Dermis microvascular lymphatic vessel endothelial cell (primary cell): ENCODE results near the gene PALM. TPM values are rescaled to one million over a fixed set of nuclear protein-coding genes. Genes with fewer than 3 reads are reported as not detected.
A peak's percentile ranks its signal among the peaks of the same experiment; 100 is the strongest.

Experiments
- DNase-seq, 2 donors: peaks; one replicate each; pipeline versions ENCODE4 v3.0.0 to v3.0.0-alpha.2; 2010; ENCODE audit warnings: low read depth in 2 of 2
- total RNA-seq: library from RNA; depleted of rRNA; stranded (reverse); fragments of >200 nt; gene quantifications from 2 replicates; pipeline ENCODE4 v1.2.1, GENCODE V29; 2014

PALM gene
- total RNA-seq, 1 donor from 2014 or later: 35.3 TPM

DNA sequence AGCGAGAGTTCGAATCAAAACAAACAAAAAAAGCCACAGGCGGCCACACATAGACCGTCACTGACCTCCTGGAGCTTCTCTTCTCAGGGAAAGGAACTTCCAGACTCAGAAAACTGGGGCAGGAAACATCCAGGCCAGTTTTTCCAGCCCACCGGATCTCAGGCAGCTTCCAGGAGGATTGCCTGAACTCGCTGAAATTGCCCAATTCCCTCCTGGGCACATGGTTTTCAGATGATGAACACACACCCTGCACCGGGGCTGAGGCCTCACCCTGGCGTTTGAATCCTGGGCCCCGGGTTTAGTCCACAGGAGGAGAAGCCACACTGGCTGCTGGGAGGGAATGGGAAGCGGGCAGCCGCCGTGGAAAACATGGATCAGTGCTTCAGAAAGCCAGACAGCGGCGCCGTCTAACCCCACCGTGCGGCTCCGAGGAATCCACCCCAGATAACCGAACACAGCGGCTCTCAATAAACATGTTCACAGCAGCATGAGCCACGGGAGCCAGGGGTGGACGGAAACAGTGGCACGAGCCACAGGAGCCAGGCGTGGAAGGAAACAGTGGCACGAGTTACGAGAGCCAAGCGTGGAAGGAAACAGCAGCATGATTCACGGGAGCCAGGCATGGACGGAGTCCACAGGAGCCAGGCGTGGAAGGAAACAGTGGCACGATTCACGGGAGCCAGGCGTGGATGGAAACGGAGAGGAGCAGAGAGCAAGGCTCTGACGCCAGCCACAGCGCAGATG, 70.3 kb downstream of the PALM start:
- DNase-seq: peak; percentile 68 to 69

DNA sequence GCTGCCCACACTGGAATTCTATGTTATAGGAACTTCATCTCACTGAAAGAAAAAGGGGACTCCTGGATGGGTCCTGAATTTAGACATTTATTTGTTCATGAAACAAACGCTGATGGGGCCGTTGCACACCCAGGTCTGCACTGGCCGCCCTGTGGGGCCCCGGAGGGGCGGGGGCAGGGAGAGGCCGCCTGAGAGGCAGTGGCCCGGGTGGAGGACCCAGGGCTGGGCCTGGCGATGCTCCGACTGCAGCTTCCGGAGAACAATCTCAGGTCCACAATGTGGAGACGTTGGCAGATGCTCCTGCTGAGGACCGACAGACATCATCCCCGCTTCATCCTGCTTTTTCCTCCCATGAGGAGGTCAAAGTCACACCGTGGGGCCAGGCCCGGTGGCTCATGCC, 72.2 kb downstream of the PALM start:
- no peak for DNase-seq

DNA sequence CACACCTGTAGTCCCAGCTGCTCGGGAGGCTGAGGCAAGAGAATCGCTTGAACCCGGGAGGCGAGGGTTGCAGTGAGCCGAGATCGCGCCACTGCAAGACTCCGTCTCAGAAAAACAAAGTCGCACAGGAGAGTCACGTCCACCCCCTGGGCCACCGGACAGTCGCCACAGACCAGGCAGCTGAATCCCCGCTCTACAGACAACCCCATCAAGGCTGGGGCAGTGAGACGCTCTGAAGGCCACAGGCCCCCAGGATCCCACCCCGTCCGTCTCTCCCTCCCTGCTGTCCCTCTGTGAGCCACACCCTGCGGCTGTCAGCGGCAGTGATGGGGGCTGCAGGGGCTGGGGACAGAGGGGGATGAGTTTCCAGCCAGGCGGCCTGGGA, 73.1 kb downstream of the PALM start:
- DNase-seq: no peak

DNA sequence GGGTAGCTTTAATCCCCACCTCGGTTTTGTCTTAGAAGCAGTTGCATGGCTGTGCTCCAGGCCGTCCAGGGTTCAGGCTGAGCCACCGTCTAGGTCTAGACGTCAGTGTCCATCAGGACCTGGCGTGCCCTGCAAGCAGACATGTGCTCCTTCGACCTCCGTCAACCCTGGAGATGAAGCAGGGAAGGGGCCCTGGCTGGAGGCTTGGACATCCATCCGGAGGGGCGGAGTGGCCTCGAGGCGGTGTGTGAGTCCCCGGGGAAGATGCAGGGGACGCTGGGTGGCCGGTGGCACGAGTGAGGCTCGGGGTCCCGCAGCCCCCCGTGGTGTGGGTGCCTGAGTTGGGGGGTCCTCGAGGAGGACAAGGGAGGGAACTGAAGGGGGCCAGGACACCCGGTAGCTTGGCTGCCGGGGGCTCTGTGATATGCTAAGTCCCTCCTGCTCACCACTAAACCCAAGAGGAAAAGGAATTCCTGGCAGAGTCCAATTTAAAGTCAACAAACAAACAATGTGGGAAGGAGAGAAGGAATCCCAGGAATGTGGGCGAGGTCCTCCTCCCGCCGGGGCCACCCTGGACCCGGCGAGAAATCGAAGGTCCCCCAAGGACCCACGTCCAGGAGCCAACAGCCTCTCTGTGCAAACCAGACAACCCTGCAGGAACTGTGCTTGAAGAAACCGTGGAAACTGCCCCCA, 73.6 kb downstream of the PALM start:
- DNase-seq: peak; percentile 53 to 55

DNA sequence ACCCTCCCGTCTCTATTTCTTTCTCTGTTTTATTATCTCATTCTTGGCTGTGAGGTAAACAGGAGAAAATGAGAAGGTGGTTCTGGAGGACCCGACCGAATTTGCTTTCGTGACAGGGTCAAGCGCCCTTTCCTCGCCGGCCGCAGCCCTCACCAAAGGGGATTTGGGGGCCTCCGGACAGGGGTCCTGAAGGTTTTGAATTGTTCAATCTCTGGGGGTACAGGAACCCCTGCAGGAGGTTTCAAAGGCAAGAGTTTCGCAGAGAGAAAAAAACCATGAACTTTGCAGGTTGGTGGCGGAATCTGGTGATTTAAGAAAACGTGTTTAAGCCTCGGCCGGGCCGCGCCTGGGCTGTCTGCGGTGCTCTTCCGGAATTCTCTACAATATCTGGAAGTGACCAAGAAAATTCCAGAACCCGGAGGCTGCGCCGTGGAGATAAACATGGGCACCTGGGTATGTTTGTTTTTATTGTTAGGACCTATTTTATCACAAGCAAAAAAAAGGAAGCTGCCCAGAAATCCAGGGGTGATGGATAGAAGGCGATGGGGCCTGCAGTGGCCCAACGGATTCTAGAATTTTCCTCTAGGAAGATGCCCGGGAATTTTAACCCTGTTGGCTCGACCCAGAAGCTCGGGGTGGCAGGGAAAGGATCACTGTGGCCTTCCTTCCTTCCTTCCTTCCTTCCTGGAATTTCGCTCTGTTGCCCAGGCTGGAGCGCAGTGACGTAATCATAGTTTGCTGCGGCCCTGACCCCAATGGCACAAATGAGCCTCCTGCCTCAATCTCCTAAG, 74.3 kb downstream of the PALM start:
- peak; percentile 58 to 88 for DNase-seq

DNA sequence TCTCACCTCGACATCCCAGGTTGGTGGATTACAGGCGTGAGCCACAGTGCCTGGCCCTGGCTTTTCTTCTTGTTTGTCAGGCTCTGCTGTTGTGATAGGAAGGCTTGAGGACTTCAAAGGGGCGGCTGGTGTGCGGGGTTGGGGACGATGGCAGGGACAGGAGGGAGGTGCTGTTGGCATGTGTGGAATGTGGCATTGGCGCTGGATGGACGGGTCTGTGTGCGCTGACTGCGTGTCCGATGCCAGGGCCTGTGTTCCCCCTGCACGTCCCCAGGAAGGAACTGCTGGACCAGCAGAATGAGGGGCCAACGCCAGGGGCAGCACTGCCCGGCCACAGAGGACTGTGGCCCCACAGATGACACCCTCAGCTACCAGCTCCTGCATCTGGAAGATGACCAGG, 75.8 kb downstream of the PALM start:
- peak in 1 of 2 donors; percentile 26 for DNase-seq

DNA sequence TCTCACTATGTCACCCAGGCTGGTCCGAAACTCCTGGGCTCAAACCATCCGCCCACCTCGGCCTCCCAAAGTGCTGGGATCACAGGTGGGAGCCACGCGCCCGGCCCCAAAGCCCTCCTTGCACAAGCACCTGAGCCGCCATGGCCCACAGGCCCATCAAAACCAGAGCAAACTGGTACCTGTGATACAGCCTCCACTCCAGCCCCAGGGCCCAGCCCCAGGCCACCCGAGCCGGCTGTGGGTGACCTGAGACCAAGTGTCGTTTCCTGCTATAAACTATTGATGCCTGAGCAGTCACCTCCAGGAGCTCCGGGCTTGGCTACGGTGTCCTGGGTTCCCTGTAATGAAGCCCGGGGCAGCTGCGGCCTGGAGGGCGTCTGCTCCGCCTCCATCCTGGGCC, 78.8 kb downstream of the PALM start:
- DNase-seq: no peak

DNA sequence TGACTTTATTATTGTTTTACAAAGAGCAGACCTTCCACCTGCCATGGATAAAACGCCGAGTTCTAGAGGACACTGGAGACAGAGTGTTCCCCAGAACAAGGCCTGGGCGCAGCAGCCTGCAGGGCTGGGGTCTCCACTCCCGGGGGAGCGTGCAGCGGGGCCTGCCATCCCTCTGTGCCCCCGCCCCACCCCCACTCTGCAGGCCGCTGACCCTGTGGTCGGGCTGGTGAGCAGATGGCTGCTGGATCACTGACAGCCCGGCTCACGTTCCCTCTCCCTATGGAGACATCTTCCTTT, 79.9 kb downstream of the PALM start:
- DNase-seq: no peak

DNA sequence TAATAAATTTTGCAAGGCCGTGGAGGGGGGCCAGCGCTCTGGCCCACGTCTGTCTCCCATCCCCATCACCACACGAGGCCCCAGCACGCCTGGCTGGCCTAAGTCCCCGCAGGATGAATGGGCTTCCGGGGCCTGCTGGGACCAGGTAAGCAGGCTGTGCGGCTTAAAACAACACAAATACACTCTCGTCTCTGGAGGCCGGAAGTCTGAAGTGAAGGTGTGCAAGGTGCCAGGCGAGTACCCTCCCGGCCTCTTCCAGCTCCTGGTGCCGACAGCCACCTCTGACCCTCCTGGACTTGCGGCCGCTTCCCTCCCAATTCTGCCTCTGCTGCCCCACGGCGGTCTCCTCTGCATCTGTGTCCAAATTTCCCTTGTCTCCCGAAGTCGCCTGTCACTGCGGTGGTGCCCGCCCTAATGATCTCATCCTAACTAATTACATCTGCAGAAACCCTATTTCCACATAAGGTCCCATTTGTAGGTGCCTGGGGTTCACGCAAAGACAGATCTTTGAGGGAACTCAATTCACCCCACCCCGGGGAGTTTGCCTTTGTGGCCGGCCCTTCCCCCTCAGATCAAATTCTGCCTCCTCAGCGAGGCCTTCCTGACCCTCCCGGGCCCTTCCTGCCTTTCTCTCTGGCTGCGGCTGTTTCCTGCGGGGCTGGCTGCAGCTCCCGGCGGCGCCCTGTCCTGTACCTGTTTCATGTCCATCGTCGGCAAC, 80.4 kb downstream of the PALM start:
- peak; percentile 54 to 83 for DNase-seq

DNA sequence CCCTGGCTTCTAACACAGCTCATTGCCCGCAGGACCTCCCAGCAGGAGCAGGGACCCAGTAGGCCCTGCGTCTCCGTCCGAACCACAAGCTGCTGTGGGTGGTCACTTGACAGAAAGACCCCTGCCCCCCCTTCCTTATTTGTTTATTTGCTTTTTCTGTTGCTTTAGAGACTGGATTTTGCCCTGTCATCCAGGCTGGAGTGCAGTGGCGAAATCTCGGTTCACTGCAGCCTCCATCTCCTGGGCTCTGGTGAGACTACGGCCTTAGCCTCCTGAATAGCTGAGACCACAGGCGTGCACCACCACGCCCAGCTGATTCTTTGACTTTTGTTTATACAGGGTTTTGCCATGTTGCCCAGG, 80.9 kb downstream of the PALM start:
- DNase-seq: no peak

DNA sequence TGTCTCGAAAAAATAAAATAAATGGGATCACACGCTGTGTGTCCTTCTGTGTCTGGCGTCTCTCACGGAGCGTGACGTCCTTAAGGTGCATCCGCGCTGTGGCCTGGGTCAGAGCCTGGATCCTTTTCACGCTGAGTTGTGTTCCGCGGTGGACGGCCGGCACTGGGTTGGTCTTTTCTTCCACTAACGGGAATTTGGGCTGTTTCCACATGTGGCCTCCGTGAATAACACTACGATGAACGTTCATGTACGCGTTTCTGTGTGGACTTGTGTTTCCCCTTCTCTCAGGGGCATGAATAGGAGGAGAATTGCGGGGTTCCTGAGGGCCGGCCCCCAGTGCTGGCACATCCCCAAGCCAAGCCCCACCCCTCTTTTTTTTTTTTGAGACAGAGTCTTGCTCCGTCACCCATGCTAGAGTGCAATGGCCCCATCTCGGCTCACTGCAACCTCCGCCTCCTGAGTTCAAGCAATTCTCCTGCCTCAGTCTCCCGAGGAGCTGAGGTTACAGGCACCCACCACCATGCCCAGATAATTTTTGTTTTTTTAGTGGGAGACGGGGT, 82.4 kb downstream of the PALM start:
- no peak for DNase-seq

DNA sequence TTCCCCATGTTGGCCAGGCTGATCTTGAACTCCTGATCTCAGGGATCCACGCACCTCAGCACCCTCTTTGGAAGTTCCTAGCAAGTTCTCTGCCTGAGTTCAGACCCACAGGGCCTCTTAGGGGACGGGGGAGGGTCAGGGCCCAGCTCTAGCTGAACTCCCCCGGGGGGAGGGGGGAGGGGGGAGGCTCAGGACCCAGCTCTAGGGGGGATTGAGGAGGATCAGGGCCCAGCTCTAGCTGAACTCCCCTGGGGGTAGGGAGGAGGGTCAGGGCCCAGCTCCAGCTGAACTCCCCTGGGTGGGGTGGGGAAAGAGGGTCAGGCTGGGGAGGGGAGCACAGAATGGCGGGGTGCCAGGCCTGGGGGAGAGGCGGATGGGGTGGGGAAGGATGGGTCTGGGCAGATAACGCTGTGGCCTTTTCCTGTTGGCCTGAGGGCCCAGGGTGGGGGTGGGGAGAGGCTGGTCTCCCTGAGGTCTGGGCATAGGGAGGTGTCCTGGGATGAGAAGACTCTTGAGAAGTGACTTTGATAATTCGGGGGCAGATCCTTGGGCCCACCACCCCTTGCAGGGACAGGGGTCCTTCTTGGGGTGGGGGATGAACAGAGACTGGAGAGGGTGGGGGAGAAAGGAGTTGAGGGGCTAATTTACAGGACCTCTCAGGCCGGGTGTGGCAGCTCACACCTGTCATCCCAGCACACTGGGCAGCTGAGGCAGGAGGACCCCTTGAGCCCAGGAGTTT, 83.0 kb downstream of the PALM start:
- DNase-seq: peak in 1 of 2 donors; percentile 49

DNA sequence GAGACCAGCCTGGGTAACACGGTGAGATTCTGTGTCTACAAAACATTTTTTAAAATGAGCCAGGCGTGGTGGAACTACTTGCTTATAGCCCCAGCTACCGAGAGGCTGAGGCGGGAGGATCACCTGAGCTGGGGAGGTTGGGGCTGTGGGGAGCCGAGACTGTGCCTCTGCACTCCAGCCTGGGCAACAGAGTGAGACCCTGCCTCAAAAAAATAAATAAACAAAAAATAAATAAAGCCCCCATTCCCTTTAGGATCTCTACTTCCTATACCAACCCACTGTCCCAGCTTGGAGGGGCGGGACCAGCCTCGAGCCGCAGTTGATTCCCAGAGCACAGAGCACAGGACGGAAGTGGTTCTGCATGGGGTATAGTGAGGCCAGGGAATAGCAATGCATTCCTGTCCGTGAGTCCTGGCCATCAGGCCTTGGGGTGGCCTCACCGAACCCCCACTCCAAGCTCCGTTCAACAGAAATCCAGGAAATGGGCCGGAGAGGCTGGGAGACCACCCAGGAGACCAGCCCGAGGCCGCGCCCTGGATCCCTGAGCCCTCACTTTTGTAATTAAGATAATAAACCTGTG, 83.7 kb downstream of the PALM start:
- DNase-seq: peak in 1 of 2 donors; percentile 51

DNA sequence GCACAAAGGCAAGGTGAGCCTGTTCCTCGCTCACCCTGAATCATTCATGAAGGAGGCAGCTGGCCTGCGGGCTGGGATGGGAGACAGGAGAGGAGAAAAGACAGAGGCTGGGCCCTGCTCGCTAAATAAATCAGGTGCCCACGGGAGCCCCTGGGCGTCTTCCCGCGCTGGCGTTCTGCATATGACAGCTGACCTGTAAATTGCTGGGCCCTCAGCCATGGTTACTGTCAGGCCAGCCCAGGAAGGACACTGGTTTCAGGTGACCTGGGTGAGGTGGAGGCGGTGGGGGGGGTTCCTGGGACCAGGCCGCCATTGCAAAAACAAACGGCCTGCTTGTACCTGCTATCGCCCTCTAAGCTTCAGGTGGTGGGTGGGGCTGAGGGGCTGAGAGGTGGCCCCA, 85.1 kb downstream of the PALM start:
- DNase-seq: no peak

DNA sequence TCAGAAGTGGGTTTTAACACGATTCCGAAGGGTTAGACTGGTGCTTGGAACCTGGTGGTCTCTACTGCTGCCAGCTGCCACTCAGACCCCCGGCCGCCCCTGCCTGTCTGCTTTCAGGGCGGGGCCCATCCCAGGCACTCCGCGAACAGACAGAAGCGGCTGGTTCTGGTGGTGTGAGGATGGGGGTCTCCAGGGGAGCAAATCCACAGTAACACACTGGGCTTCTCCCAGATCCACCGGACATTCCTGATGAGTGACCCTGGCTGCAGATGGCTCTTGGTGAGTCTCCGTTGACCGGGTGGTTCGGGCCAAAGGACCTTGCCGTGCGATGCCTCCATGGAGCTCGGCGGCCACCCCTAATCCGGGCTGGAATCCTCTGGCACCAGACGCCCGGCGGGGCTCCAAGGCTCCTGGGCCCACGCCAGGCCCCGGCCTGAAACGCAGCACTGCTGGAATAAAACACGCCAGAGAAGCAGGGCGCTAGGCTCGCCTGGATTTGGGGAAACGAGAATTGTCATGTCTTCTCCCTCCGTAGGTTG, 86.4 kb downstream of the PALM start:
- no peak for DNase-seq

DNA sequence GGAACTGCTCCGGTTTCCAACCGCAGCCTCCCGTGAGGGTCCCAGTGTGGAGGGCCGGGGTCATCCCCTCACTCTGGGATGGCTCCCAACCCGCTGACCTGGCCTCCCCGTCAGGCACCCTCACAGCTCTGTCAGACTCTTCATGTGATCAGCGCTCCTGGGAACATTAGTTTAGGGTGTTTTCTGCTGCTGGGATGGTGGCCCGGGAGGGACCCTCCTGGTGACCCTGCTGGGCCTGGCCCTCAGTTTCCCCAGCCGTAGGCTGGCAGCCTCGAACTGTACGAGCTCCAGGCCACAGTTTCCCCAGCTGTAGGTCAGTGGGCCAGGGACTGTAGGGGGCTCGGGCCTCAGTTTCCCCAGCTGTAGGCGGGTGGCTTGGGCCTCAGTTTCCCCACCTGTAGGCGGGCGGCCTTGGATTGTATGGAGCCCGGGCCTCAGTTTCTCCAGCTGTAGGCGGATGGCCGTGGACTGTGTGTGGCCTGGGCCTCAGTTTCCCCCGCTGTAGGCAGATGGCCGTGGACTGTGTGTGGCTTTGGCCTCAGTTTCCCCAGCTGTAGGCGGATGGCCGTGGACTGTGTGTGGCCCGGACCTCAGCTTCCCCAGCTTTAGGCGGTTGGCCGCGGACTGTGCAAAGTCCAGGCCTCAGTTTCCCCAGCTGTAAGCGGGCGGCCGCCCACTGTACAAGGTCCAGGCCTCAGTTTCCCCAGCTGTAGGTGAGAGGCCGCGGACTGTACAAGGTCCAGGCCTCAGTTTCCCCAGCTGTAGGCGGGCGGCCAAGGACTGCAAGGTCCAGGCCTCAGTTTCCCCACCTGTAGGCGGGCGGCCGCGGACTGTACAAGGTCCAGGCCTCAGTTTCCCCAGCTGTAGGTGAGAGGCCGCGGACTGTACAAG, 87.2 kb downstream of the PALM start:
- DNase-seq: no peak

DNA sequence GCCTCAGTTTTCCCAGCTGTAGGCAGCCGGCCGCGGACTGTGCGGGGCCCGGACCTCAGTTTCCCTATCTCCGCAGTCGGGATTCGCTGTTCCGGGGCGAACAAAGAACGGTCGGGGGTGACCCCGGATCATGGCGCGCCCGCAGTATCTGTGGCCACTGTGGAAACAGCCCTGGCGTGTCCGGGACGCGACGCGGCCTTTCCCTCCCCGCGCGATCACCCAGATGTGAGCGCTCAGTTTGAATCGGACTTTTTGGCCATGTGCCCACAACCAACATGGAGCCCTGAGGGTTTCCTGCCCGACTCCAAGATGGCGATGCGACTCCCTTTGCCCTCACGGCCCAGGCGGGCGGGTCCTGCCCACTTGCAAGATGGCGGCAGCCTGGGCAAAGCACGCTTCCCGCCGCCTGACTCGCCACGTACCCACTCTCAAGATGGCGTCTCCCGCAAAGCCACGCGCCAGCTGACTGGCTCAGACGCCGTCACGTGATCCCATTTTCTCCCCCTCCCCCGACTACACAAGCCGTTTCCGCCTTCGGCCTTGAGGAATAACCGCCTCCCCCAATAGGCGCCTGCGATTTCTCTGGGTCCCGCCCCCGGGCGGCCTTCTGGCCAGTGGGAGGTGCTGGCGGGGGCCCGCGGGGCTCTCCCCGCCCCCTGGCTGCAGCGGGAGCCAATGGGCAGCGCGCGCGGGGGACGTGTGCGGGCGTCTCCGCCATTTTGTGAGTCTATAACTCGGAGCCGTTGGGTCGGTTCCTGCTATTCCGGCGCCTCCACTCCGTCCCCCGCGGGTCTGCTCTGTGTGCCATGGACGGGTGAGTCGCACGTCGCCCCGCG, 88.2 kb downstream of the PALM start, which contains the start of gene PTBP1:
Gene PTBP1 (plus strand): TSS at position 761 of the 836 bp plus-strand sequence. CDS start 46 bp downstream, at position 807.
- DNase-seq: peak; percentile 100
